AG04449 (cell line): ENCODE data around the gene IPO4.

Source experiments
- CTCF ChIA-PET: fragments of 350-600 bp; formaldehyde crosslinking; extraction: SDS; loops from one replicate; lab custom pipeline; 2021; ENCODE audit warnings: antibody characterized with exemption; lab: Yijun Ruan, JAX
- POLR2A ChIA-PET: fragments of 400-600, 350-600 bp; formaldehyde crosslinking; extraction: SDS; loops from one replicate; lab custom pipeline; 2020; ENCODE audit warnings: antibody characterized with exemption, inconsistent platforms; lab: Yijun Ruan, JAX
- DNase-seq: peaks from one replicate; pipeline ENCODE4 v3.0.0-alpha.2; 2010; ENCODE audit warnings: low read depth, low spot score
- H3K4me3 ChIP-seq: 2 replicates; pipeline ENCODE4 v1.5.1; 2011; ENCODE audit warnings: low read depth, mild to moderate bottlenecking, control low read depth, low read length
- TF ChIP-seq, protein P1 (sequence below): IDR thresholded peaks from one replicate; pipeline ENCODE4 v1.5.1; 2011; ENCODE audit warnings: mild to moderate bottlenecking, moderate library complexity, low read length, control low read depth, inconsistent platforms; ENCODE audit not compliant: insufficient read depth; ENCODE audit errors: missing control alignments

Gene IPO4

DNA sequence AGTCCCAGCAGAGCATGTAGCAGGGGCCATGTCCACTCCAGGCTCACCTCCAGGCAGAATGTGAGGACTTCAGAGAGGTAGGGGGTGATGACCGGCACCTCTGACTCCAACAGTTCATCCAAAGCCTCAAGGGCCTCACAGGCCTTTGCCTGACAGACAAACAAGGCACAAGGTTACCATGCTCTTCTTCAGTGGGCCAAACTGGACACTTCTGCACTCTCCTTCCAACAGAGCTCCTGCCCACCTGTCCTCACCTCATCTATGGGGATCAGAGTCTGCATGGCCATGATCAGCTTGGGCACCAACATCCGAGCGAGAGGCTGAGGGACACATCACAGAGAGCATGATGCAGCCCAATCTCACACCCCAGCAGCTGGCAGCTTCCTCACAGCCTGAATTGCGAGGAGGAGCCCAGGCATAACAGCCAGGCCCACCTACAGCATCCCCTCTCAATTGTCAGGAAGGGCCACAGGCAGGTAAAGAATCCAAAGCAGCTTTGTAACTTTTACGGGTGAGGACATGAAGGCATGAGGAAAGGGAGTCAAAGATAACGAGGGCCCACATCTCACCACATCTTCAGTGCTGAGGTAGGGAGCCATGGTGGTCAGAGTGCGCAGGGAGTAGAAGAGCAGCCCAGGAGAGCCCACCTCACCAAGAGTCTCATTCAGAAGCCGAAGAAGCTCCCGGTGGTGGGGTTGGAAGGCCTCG lies 1.6 kb downstream of the IPO4 start:
- TF ChIP-seq, protein P1, sequence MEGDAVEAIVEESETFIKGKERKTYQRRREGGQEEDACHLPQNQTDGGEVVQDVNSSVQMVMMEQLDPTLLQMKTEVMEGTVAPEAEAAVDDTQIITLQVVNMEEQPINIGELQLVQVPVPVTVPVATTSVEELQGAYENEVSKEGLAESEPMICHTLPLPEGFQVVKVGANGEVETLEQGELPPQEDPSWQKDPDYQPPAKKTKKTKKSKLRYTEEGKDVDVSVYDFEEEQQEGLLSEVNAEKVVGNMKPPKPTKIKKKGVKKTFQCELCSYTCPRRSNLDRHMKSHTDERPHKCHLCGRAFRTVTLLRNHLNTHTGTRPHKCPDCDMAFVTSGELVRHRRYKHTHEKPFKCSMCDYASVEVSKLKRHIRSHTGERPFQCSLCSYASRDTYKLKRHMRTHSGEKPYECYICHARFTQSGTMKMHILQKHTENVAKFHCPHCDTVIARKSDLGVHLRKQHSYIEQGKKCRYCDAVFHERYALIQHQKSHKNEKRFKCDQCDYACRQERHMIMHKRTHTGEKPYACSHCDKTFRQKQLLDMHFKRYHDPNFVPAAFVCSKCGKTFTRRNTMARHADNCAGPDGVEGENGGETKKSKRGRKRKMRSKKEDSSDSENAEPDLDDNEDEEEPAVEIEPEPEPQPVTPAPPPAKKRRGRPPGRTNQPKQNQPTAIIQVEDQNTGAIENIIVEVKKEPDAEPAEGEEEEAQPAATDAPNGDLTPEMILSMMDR, result no peak

DNA sequence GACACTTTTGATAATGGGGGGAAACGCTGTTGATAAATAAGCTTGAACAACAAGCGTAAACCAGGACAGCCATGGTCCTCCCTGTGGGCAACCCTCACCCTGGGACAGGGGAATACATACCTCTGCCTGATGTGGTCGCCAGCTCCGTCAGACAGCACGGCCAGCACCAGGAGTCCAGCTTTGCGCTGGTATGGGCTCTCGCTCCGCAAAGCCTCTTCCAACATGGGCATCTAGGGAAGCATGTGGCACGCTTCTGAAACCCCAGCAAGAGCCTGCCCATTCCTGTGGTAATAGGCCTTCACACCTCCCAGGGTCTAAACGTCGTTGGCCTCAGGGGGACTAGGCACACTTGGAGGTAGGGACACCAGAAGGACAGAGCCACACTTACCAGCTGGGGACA lies 2.9 kb downstream of the IPO4 start:
- no peak overlapping the region for H3K4me3 ChIP-seq
- DNase-seq, result no peak
- ChIA-PET POLR2A (interaction anchor here (1.0 kb wide), 1 partner anchor 8 kb away, joined by 3 read pairs; no protein-coding TSS in a partner anchor), CTCF (interaction anchor here (0.6 to 7.5 kb wide), 5 partner anchors 24 to 122 kb away, joined by 3 to 60 read pairs (median 4); partner anchors contain the start of genes CIDEB, EMC9 and IRF9)
- TF ChIP-seq, protein P1, result no peak

More for the DNA sequence above, 1.6 kb downstream of the IPO4 start:
- ChIA-PET POLR2A (interaction anchor here (1.0 to 2.4 kb wide), 2 partner anchors 10 to 40 kb away, joined by 3 to 10 read pairs; partner anchors contain the start of genes PSME2 and RNF31), CTCF (interaction anchor here (5.0 to 7.5 kb wide), 2 partner anchors 26 to 111 kb away, joined by 20 to 60 read pairs; partner anchors contain the start of gene IRF9)
- no peak overlapping the region for H3K4me3 ChIP-seq
- no peak for DNase-seq

DNA sequence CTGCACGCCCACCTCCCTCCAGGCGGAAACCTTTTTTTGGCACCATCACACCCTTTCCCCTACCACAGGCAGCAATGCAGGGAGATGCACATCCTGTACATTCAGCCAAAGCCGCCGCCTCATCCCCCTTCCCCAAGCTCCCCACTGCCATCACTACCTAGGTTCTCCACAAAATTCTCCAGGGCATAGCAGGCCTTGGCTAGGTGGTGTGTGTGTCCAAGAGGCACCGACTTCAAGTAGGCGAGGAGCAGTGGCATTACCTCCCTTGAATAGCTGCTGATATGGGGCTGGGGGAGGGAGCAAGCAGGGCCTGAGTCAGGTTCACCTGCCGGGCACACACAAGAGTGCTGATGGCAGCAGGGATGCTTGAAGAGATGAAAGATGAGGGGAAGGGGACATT lies 3.6 kb downstream of the IPO4 start:
- no peak for DNase-seq
- ChIA-PET CTCF (interaction anchor here (0.6 to 7.5 kb wide), 5 partner anchors 24 to 112 kb away, joined by 3 to 60 read pairs (median 3); partner anchors contain the start of genes EMC9 and IRF9), POLR2A (no interaction called here)
- no peak overlapping the region for H3K4me3 ChIP-seq
- TF ChIP-seq, protein P1, result no peak

DNA sequence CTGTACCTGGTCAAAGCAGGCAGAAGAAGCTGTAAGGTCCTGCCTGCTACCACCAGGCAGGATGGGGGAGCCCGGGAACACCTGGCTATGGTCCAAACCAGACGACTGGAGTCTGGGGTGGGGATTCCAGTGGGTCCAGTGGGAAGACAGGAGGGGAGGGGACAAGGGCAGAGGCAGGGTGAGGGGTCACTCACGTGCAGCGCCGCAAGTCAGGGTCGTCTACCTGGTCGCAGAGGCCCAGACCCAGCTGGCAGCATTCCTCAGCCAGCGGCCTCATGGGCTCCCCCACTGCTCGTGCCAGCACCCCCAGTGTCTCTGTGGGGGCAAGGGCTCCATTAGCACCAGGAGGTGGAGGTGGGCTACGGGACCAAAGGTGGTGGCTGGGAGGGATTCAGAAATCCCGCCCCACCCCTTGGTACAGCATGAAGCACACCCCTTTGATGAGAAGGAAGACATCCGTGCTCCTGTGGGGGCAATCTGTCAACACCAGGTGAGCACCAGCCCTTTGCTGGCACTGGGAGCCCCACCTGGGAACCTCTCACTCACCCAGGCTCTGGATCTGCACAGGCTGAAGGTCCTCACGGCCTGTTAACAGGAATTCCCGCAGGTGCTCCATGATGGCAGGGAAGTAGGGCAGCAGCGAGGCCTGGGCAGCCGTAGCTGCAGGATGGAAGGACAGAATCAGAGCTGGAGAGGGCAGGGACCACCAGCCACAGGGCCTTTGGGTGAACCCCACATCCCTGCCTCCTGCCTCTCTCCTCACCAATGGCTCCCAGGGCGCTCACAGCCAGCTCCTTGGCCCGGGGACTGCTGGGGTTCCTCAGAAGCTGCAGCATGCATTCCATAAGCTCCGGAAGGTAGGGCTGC lies 4.3 kb downstream of the IPO4 start:
- no peak overlapping the region for H3K4me3 ChIP-seq
- CTCF ChIA-PET, result interaction anchor here (0.7 to 7.5 kb wide), 4 partner anchors 23 to 149 kb away, joined by 3 to 60 read pairs (median 4); partner anchors contain the start of gene IRF9
- no peak for DNase-seq
- TF ChIP-seq, protein P1, result no peak
- POLR2A ChIA-PET, result interaction anchor here (0.6 kb wide), 1 partner anchor 14 kb away, joined by 3 read pairs; no protein-coding TSS in a partner anchor

DNA sequence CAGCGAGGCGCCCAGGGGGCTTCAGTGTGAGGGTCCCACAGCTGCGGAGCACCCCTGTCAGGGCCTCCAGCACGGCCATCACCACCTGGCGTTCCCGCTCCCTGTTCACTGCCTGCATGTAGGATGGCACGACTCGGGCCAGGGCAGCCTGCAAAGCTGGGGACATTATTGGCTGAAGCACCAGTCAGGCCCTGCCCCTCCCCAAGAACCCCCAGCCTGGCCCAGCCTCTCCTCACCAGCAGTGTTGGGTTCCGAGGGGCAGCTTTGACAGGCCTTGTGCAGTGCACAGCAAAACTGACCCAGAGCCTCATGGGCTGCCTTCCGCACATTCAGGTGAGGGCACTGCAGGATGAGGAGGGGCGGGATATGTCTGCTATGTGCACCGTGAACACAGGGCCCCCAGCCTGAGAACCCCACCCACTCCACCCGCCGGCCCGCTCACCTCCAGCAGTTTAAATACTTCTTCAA lies 5.6 kb downstream of the IPO4 start:
- CTCF ChIA-PET, result interaction anchor here (1.1 to 7.5 kb wide), 2 partner anchors 22 to 115 kb away, joined by 4 to 60 read pairs; partner anchors contain the start of gene IRF9
- no peak for DNase-seq
- POLR2A ChIA-PET, result no interaction called here
- no peak overlapping the region for H3K4me3 ChIP-seq
- TF ChIP-seq, protein P1, result no peak
